A549 (cell line): ENCODE measurements around the gene PKP1. TPM values are rescaled to one million over a fixed set of nuclear protein-coding genes. Genes with fewer than 3 reads are reported as not detected.

Experiments used
- ATAC-seq, 2 experiments: fragments of 200-7000 bp in 1 of 2; fragments of >200 bp in 1 of 2; cut with Nextera tagmentation in 1 of 2; cut with Tn5 transposase in 1 of 2; 3 replicates each; pipeline versions ENCODE4 v1.8.0 to v1.9.1; 2018 to 2020; ENCODE audit warnings: mild to moderate bottlenecking in 1 of 2, moderate library complexity in 1 of 2
- CTCF ChIA-PET: fragments of 300-600 bp; sonication (Branson Sonifier 250); formaldehyde crosslinking; extraction: SDS; loops from one replicate; lab custom pipeline; 2021; ENCODE audit warnings: antibody characterized with exemption, inconsistent platforms; lab: Yijun Ruan, JAX
- POLR2A ChIA-PET: fragments of 350-600 bp; formaldehyde crosslinking; extraction: SDS; loops from one replicate; lab custom pipeline; 2021; ENCODE audit warnings: antibody characterized with exemption, inconsistent platforms; lab: Yijun Ruan, JAX
- DNase-seq, 2 experiments: peaks; one replicate each; pipeline versions ENCODE4 v3.0.0 to v3.0.0-alpha.2; 2011 to 2016; ENCODE audit warnings: low read depth in 1 of 2, low spot score in 1 of 2
- FAIRE-seq: peaks from 2 replicates; lab custom pipeline; 2011; peaks lifted over from hg19 to GRCh38; lab: Jason Lieb, UNC
- H3K27ac ChIP-seq, 2 experiments: fragments of >200 bp; sonication (Bioruptor Twin); formaldehyde crosslinking; 3 replicates each; pipeline ENCODE4 v1.5.1; 2016 to 2017
- H3K4me1 ChIP-seq: fragments of >200 bp; sonication (Bioruptor Twin); formaldehyde crosslinking; 3 replicates; pipeline ENCODE4 v1.6.1; 2016
- H3K4me2 ChIP-seq: fragments of >200 bp; sonication (Bioruptor Twin); formaldehyde crosslinking; 3 replicates; pipeline ENCODE4 v1.6.1; 2016
- H3K4me3 ChIP-seq: fragments of >200 bp; sonication (Bioruptor Twin); formaldehyde crosslinking; 3 replicates; pipeline ENCODE4 v1.5.1; 2016
- H3K9me3 ChIP-seq: fragments of >200 bp; sonication (Bioruptor Twin); formaldehyde crosslinking; 3 replicates; pipeline ENCODE4 v1.6.1; 2016
- BCL3 ChIP-seq: fragments of >200 bp; sonication (Bioruptor Twin); formaldehyde crosslinking; IDR thresholded peaks from 3 replicates; pipeline ENCODE4 v1.6.1; 2016
- BHLHE40 ChIP-seq: IDR thresholded peaks from 2 replicates; pipeline ENCODE4 v1.6.1; 2012; ENCODE audit warnings: low read depth, low read length, inconsistent platforms
- CBX8 ChIP-seq: fragments of 200-600 bp; sonication (generic); IDR thresholded peaks from 2 replicates; pipeline ENCODE4 v1.6.1; 2016
- CEBPB ChIP-seq, 2 experiments: fragments of >200 bp in 1 of 2; sonication (Bioruptor Twin) in 1 of 2; formaldehyde crosslinking in 1 of 2; IDR thresholded peaks; 2 replicates each; pipeline ENCODE4 v1.6.1; 2012 to 2016
- ELK1 ChIP-seq: fragments of 150-350 bp; IDR thresholded peaks from 2 replicates; pipeline ENCODE4 v1.6.1; 2014; ENCODE audit warnings: low read depth, mild to moderate bottlenecking, low read length
- ESRRA ChIP-seq: fragments of 150-350 bp; IDR thresholded peaks from 2 replicates; pipeline ENCODE4 v1.6.1; 2014; ENCODE audit warnings: mild to moderate bottlenecking, low read length, borderline replicate concordance
- FOSL2 ChIP-seq, 2 experiments: fragments of 450-650 bp in 1 of 2; fragments of >200 bp in 1 of 2; sonication (Bioruptor Twin) in 1 of 2; formaldehyde crosslinking; IDR thresholded peaks; 2 replicates each; pipeline versions ENCODE4 v1.5.0 to v1.6.1; 2016 to 2020; ENCODE audit warnings: mild to moderate bottlenecking in 1 of 2, moderate library complexity in 1 of 2
- FOXS1 ChIP-seq: fragments of 250-450 bp; sonication (Bioruptor Pico); IDR thresholded peaks from 2 replicates; pipeline ENCODE4 v1.5.0; 2020; ENCODE audit warnings: mild to moderate bottlenecking, moderate library complexity
- GATA3 ChIP-seq: IDR thresholded peaks from 2 replicates; pipeline ENCODE4 v1.6.1; 2012; ENCODE audit warnings: borderline replicate concordance
- HEYL ChIP-seq: fragments of 250-450 bp; sonication (Bioruptor Pico); IDR thresholded peaks from 2 replicates; pipeline ENCODE4 v1.8.0; 2021; ENCODE audit warnings: mild to moderate bottlenecking, moderate library complexity
- HOXB5 ChIP-seq: fragments of 250-450 bp; sonication (Bioruptor Pico); IDR thresholded peaks from 2 replicates; pipeline ENCODE4 v1.5.0; 2020; ENCODE audit warnings: mild to moderate bottlenecking, moderate library complexity
- JUN ChIP-seq, 2 experiments: fragments of >200 bp; sonication (Bioruptor Twin); formaldehyde crosslinking; IDR thresholded peaks; 2 replicates in 1 of 2; 3 replicates in 1 of 2; pipeline ENCODE4 v1.6.1; 2016 to 2017
- JUNB ChIP-seq: fragments of >200 bp; sonication (Bioruptor Twin); formaldehyde crosslinking; IDR thresholded peaks from 2 replicates; pipeline ENCODE4 v1.6.1; 2016
- KDM1A ChIP-seq: fragments of 200-600 bp; sonication (generic); IDR thresholded peaks from 2 replicates; pipeline ENCODE4 v1.6.1; 2016; ENCODE audit warnings: low read depth, mild to moderate bottlenecking
- KDM5A ChIP-seq: fragments of 200-600 bp; sonication (generic); IDR thresholded peaks from 2 replicates; pipeline ENCODE4 v1.6.1; 2016; ENCODE audit warnings: antibody characterized with exemption, mild to moderate bottlenecking
- MAFK ChIP-seq: fragments of 450-650 bp; IDR thresholded peaks from 2 replicates; pipeline ENCODE4 v1.6.1; 2014; ENCODE audit not compliant: partially characterized antibody
- MAX ChIP-seq: IDR thresholded peaks from 2 replicates; pipeline ENCODE4 v1.6.1; 2012
- MYC ChIP-seq: IDR thresholded peaks from 2 replicates; pipeline ENCODE4 v1.6.1; 2012; ENCODE audit warnings: mild to moderate bottlenecking, inconsistent platforms, low read length, improper control_type of control experiment, borderline replicate concordance
- POLR2A ChIP-seq: IDR thresholded peaks from 2 replicates; pipeline ENCODE4 v1.6.1; 2012; ENCODE audit warnings: mild to moderate bottlenecking, low read length
- POLR2AphosphoS2 ChIP-seq: conservative IDR thresholded peaks from 2 replicates; pipeline ENCODE4 v1.6.1; 2012; ENCODE audit warnings: low read length, improper control_type of control experiment, inconsistent platforms
- RARB ChIP-seq: fragments of 250-450 bp; sonication (Bioruptor Pico); IDR thresholded peaks from 2 replicates; pipeline ENCODE4 v1.8.0; 2021; ENCODE audit warnings: mild to moderate bottlenecking, moderate library complexity
- RFX5 ChIP-seq: fragments of 450-650 bp; IDR thresholded peaks from 2 replicates; pipeline ENCODE4 v1.7.1; 2014; ENCODE audit warnings: antibody characterized with exemption, mild to moderate bottlenecking, moderate library complexity
- RNF2 ChIP-seq: fragments of 200-600 bp; sonication (generic); IDR thresholded peaks from 2 replicates; pipeline ENCODE4 v1.6.1; 2016; ENCODE audit warnings: low read depth, mild to moderate bottlenecking, antibody characterized with exemption, moderate library complexity, borderline replicate concordance
- SMC3 ChIP-seq: fragments of >200 bp; sonication (Bioruptor Twin); formaldehyde crosslinking; IDR thresholded peaks from 3 replicates; pipeline ENCODE4 v1.6.1; 2018; ENCODE audit warnings: inconsistent platforms
- SREBF2 ChIP-seq: fragments of 450-650 bp; IDR thresholded peaks from 2 replicates; pipeline ENCODE4 v1.6.1; 2014; ENCODE audit warnings: mild to moderate bottlenecking, moderate library complexity
- TP53 ChIP-seq: fragments of 250-450 bp; sonication (Bioruptor Pico); IDR thresholded peaks from 2 replicates; pipeline ENCODE4 v1.5.0; 2021; ENCODE audit warnings: mild to moderate bottlenecking, moderate library complexity
- USF2 ChIP-seq: fragments of 450-650 bp; IDR thresholded peaks from 2 replicates; pipeline ENCODE4 v1.6.1; 2014; ENCODE audit warnings: antibody characterized with exemption
- ZC3H11A ChIP-seq: fragments of 450-650 bp; IDR thresholded peaks from 2 replicates; pipeline ENCODE4 v1.6.1; 2014; ENCODE audit warnings: antibody characterized with exemption, mild to moderate bottlenecking
- ZFP36 ChIP-seq: fragments of 450-650 bp; IDR thresholded peaks from 2 replicates; pipeline ENCODE4 v1.6.1; 2014; ENCODE audit warnings: borderline replicate concordance; ENCODE audit not compliant: partially characterized antibody
- ZNF302 ChIP-seq: fragments of 250-450 bp; sonication (Bioruptor Pico); IDR thresholded peaks from 2 replicates; pipeline ENCODE4 v1.9.0; 2021; ENCODE audit warnings: inconsistent platforms, mild to moderate bottlenecking, moderate library complexity
- ZSCAN20 ChIP-seq: fragments of 250-450 bp; sonication (Bioruptor Pico); IDR thresholded peaks from 2 replicates; pipeline ENCODE4 v1.8.0; 2022; ENCODE audit warnings: mild to moderate bottlenecking, moderate library complexity
- WGBS: methylation state at CpG from one replicate; pipeline ENCODE4 v1.1.6; 2017; ENCODE audit errors: missing lambda C conversion rate; 5-methylcytosine and 5-hydroxymethylcytosine counted together
- polyA plus RNA-seq, 4 experiments: library from polyadenylated mRNA; depleted of rRNA in 3 of 4; stranded (reverse); fragments of >200 nt; fragmentation: RNase III in 1 of 4; extraction: RNeasy Plus Mini Kit Qiagen cat#74134 plus additional on column Dnase treatment in 1 of 4; gene quantifications; 2 replicates in 3 of 4; 3 replicates in 1 of 4; pipeline ENCODE4 v1.2.3, GENCODE V29; 2011 to 2017

The PKP1 gene
- polyA plus RNA-seq, 2 of the 4 experiments (the other 2 are of a cell fraction), result not detected

GRCh38 chr1:201356701-201357100 is 73.4 kb downstream of the PKP1 start:
- DNase-seq, result no peak
- ATAC-seq, result no peak
- Histone ChIP-seq H3K27ac (no peak overlapping the region), H3K4me2 (no peak overlapping the region), H3K4me1 (peaks cover 3% of the 10 kb centered on the region; the same call in 1 of the 3 replicates), H3K4me3 (no peak overlapping the region), H3K9me3 (no peaks in the 10 kb centered on the region)
- 71% methylated on average over 11 of the region's 11 CpGs for WGBS
- ChIA-PET CTCF (interaction anchor here (1.1 to 17.3 kb wide), 3 partner anchors 10 to 105 kb away, joined by 3 to 480 read pairs (median 196); no protein-coding TSS in a partner anchor), POLR2A (no interaction called here)
- TF ChIP-seq BCL3 (no peak), ELK1 (no peak), ZNF302 (no peak), ZSCAN20 (no peak), SMC3 (no peak), RARB (no peak), RNF2 (no peak), JUNB (no peak), POLR2A (no peak), MYC (no peak), MAFK (no peak), TP53 (CRISPR knock-in tag) (no peak), ZFP36 (no peak), FOSL2 (IDR thresholded peaks at IDR 0.05) (no peak), FOSL2 (CRISPR knock-in tag; IDR thresholded peaks at IDR 0.05) (no peak), CEBPB (IDR thresholded peaks at IDR 0.05) (no peak), HEYL (CRISPR knock-in tag) (no peak), SREBF2 (no peak)
- FAIRE-seq, result no peak

GRCh38 chr1:201357211-201357610 is 73.9 kb downstream of the PKP1 start:
- ATAC-seq (no peak), DNase-seq (no peak), FAIRE-seq (no peak)
- 82% methylated on average over 7 of the region's 8 CpGs for WGBS
- H3K9me3 ChIP-seq, result no peaks in the 10 kb centered on the region
- peaks cover 3% of the 10 kb centered on the region; the same call in 1 of the 3 replicates for H3K4me1 ChIP-seq
- H3K27ac ChIP-seq, result no peak overlapping the region
- no peak overlapping the region for H3K4me3 ChIP-seq
- CTCF ChIA-PET, result interaction anchor here (1.1 to 17.3 kb wide), 3 partner anchors 10 to 106 kb away, joined by 3 to 480 read pairs (median 196); no protein-coding TSS in a partner anchor
- no peak overlapping the region for H3K4me2 ChIP-seq
- POLR2A ChIA-PET, result no interaction called here
- TF ChIP-seq BHLHE40 (no peak), CBX8 (no peak), SREBF2 (no peak), HOXB5 (CRISPR knock-in tag) (no peak), JUN (IDR thresholded peaks at IDR 0.05) (no peak), MAX (no peak), POLR2AphosphoS2 (no peak), GATA3 (no peak), FOXS1 (CRISPR knock-in tag) (no peak), ESRRA (no peak), RFX5 (no peak), KDM1A (no peak), USF2 (no peak), ZFP36 (no peak), ZC3H11A (no peak), TP53 (CRISPR knock-in tag) (no peak), KDM5A (no peak)
- TF ChIP-seq, all 56 proteins: peak for 0
